HG03432 (cell line): ENCODE measurements around the gene NLRP6.

Experiments
- ATAC-seq: cut with Tn5 transposase; IDR thresholded peaks from one replicate; pipeline ENCODE4 v1.9.1; 2021; ENCODE audit warnings: mild to moderate bottlenecking, moderate library complexity; ENCODE audit not compliant: unreplicated experiment

The NLRP6 gene

GRCh38 chr11:292211-293121 lies 14.3 kb downstream of the NLRP6 start:
- ATAC-seq, result no peak

GRCh38 chr11:293271-293851 lies 15.2 kb downstream of the NLRP6 start:
- ATAC-seq, result no peak

DNA sequence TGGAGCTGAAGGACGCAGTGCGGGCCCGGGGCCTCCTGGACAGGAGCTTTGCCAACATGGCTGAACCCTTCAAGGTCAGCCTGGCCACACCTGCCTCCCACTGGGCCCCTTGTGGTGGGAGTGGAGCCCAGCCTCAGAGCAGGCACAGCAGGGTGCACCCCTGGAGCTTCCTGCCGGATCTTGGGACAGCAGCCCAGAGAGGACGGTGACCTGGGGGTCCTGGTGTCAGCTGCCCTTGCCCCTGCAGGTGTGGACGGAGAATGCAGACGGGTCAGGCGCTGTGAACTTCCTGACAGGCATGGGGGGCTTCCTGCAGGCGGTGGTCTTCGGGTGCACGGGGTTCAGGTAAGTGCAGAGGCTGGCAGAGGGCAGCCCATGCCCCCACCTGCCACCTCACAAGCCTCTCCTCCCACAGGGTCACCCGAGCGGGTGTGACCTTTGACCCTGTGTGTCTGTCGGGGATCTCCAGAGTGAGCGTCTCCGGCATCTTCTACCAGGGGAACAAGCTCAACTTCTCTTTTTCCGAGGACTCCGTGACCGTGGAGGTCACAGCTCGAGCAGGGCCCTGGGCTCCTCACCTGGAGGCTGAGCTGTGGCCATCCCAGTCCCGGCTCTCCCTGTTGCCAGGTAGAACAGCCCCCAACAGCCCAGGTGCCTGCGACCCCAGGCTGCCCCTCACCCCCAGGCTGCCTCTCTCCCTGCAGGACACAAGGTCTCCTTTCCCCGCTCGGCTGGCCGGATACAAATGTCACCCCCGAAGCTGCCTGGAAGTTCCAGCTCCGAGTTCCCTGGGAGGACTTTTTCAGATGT lies 15.8 kb downstream of the NLRP6 start:
- ATAC-seq, result no peak

GRCh38 chr11:294780-295179 lies 16.6 kb downstream of the NLRP6 start:
- no peak for ATAC-seq

- ATAC-seq, result no peak
Measured at GRCh38 chr11:295351-296170, 17.4 kb downstream of the NLRP6 start.

- ATAC-seq, result no peak
Measured at GRCh38 chr11:296171-297050, 18.2 kb downstream of the NLRP6 start.

GRCh38 chr11:297051-297585 lies 18.9 kb downstream of the NLRP6 start:
- no peak for ATAC-seq

DNA sequence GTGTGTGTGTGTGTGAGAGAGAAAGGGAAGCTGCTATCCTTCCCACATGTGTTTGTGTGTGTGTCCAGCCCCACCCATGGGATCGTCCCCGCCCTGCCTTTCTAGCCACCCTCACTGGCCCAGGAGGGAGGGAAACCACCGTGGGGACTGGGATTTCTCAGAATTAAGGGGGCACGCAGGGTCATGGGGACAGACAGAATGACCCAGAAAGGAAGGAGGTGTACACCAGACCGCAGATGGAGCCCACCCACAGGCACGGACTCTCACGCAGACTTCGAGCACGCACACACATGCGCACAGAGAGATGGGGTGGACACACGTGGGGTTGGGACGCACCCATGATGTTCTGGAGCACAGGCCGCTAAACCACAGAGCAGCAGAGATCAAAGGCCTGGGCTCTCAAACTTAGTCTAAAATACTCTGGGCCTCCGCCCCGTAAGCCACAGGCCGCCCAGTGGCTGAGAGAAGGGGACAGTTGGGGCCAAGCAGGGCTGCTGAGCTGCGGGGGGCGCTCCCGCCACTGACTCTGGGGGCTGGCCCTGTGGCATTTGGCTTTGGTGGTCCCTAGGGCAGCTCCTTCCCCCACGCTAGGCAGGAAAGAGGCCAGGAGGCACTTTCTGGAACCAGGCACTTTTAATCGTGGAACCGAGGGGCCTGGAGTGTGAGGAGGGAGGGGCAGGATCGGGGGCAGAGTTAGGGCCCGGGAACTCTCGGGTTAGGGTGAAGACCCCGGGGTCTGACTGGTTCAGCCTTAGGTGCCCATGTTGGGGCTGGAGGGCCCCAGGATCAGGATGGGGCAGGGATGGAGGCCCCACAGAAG lies 19.6 kb downstream of the NLRP6 start:
- no peak for ATAC-seq

DNA sequence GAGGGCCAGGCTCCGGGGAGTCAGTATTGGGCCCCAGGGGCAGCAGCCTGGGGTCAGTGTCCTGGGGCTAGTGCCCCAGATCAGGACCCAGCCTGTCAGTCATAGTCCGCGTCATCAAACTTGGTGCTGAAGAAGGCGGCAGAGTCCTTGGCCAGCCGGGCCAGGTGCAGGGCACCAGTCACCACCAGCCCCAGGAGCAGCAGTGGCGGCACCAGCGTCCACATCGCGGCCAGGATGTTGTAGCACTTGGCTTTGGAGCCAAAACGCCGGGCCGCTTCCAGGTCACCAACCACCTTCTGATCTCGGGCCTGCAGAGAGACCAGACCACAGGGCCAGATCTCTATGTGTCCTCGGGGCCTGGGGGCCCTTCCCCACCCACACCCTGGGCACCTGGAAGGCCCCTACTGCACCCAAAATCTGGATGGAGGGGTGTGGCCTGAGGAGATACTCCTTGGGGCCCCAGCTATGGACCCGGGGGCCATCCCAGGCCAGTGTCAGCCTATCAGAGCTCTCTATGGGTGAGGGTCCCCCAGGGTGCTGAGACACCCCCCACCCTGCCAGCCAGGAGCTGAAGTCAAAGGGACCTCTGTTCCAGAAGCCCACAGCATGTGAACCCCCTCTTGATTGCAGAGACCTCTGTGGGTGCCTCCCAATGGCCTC lies 20.3 kb downstream of the NLRP6 start:
- ATAC-seq, result no peak

GRCh38 chr11:299081-299891 lies 21.1 kb downstream of the NLRP6 start, which contains the start of gene IFITM5:
Gene IFITM5, minus strand, starts transcription at chr11:299526. Its CDS starts 36 bp downstream, at chr11:299490.
- no peak for ATAC-seq

DNA sequence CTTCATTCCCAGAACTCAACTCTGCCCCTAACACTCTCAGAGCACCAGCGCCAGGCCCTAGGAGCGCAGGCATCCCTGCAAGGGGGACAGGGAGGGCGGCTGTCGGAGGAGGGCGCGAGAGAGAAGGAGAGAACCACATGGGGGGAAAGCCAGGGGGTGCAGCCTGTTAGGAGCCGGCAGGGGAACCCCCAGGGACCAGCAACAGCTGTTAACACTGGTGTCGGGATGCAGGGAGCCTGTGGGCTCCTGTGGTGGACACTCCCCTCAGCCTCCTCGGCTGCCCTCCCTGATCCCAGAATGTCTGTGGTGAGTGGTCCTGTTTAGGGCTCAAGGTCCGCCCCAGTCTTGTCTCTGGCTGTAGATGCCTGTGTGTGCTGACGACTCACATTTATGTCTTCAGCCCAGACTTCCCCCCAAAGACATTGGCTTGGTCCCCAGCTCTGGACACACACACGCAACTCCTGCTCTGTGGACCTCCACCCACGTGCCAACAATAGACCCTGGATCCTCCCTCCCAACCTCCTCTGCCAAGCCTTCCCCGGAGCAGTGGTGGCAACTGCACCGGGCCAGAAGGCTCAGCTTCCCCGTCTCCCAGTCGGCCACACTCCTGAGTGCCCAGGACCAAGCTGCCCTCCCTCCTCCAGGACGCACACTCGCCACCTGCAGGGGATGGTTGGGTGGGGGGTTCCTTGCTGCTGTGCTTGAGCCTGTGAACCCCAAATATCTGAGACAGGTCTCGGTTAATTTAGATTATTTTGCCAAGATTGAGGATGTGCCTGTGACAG lies 21.9 kb downstream of the NLRP6 start:
- ATAC-seq, result no peak

DNA sequence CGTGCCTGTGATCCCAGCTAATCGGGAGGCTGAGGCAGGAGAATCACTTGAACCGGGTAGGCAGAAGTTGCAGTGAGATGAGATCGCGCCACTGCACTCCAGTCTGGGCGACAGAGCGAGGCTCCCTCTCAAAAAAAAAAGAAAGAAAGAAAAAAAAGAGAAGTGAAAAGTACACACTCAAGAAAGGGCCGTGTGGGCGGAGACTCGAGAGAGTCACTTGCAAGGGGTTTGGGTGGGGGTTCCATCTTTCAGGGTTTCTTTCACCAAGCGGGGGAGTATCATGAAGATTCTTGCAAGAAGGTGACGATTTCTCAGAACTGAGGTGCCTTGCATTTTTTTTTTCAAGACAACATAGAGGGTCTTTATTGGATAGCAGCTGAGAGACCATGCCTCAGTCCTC lies 25.2 kb downstream of the NLRP6 start:
- ATAC-seq, result no peak

- no peak for ATAC-seq
Measured at GRCh38 chr11:304061-304506, 25.9 kb downstream of the NLRP6 start.

DNA sequence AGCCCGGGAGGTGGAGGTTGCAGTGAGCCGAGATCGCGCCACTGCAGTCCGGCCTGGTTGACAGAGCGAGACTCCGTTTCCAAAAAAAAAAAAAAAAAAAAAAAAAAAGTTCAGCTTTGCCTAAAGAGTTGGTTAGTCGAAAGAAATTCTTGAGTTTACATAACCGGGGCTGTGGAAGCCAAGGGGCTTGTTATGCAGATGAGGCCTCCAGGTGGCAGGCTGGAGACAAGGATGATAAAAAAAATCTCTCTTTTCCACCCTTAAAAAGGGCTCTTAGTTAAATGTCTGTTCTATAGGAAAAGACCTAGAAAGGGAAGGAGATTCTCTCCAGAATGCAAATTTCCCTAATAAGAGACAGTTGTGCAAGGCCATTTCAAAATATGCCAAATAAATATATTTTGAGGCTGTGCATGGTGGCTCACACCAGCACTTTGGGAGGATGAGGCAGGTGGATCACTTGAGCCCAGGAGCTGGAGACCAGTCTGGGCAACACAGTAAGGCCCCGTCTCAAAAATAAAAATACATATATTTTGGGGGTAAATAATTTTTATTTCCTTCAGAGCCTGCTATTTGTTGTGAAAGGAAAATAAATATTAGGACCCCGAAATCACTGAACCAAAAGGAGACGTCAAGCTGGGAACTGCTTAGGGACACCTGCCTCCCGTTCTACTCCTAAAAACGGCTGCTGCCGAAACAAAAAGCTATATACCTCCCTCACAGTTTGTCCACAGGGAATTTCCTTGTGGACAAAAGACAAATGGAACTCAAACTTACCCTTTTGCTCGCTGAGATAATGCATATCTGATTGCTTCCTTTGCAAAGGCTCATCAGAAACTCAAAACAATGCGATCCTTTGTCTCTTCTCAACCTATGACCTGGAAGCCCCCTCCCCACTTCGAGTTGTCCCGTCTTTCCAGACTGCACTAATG lies 27.0 kb downstream of the NLRP6 start:
- ATAC-seq, result no peak

GRCh38 chr11:305844-306211 lies 27.6 kb downstream of the NLRP6 start:
- ATAC-seq, result no peak
